ENCODE data around the gene PHPT1. TPM values are rescaled to one million over a fixed set of nuclear protein-coding genes. Genes with fewer than 3 reads are reported as not detected.

Gene PHPT1
- 116 and 117 TPM in 2 replicates for total RNA-seq

DNA sequence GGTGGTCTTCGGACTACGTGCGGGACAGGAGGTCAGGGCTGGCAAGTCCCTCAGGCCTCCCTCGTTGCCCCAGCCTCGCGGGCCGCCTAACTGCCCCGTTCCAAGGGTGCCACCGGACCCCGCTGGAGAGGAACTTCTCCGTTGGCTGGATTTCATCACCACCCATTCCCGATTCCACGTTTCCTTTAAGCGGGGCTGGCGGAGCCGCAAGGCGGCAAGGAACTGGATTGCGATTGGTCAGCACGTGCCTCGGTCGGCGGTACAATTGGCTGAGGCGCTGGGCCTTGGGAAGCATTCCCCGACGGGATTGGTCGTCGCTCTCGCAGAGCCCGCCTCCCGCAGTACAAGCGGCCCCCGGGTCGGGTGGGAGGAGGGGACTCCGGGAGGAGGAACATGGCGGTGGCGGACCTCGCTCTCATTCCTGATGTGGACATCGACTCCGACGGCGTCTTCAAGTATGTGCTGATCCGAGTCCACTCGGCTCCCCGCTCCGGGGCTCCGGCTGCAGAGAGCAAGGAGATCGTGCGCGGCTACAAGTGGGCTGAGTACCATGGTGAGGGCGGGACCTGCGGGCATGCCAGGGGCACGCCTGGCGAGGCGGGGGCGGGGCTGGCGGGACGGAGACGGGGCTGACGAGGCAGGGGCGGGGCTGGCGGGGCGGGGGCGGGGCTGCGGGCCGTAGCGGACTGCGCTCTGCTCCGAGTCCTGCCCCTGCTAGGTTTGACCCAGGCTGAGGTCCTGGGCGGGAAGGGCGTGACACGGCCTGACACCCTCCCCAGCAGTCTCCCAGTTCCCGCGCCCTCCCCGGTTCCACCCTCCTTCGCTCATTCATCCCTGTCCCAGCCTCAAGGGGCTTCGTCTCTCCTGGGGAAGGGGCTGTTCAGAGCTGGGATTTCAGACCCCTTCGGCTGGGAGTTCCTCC lies at the start of gene PHPT1:
Gene PHPT1 (plus strand): TSS at position 372 of the 922 bp plus-strand sequence. CDS start 22 bp downstream, at position 394.

DNA sequence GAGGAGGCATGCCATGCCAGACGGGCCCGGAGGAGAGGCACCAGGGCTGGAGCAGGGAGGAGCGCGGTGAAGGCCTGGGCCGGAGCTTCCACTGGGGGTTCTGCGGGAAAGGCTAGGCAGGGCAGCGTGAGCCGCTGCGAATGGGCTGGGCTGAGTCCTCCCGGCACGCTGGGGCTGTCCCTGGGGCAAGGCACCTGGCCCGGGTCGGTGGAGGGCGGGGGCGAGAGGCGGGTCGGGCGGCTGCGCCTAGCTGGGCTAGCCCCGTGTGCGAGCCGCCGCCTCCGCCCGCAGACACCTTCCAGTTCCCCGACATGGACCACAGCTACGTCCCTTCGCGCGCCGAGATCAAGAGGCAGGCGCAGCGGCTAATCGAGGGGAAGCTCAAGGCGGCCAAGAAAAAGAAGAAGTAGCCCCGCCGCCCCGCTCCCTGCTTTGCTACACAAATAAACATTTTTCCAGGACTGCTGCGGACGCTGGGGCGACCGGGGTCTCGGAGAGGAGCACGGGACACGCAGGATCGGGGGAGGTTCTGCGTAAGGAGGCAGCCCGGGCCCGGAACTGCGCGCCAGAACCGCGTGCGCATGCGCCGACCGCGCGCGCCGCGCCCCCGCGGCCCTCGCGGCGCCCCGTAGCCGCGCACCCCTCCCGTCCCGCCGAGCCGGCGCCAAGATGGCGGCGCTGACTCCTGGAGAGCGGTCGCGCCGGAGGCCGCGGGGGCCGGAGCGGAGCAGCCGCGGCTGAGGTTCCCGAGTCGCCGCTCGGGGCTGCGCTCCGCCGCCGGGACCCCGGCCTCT lies 41.7 kb upstream of the PHPT1 start, which contains the start of gene RABL6:
Gene RABL6 (plus strand): TSS at position 668 of the 794 bp plus-strand sequence. CDS start 249 bp downstream, outside the sequence.

DNA sequence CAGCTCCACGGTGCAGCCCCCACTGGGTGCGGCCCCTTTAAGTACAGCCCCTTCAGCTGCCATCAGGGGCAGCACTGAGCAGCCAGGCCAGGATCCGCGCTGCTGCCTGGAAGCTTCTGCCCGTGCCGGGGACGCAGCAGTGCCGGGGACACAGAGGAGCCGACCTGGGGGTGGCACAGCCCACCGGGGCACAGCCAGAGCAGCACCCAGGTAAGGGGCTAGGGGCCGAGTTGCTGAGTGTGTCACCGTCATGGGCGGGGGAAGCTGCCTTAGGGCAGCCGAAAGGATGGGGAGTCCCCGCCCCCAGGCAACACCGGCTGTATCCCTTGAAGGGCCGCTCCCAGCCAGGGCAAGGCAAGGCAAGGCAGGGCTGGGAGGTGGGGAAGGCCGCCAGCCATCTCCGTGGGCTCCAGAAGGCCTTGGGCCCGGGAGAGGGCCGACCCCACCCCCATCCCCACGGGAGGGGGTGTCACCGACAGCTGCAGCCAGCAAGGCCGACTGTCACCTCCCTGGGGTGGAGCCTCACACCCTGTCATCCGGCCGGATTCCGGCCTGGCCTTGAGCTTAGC lies 6.7 kb upstream of the PHPT1 start, which contains the start of gene AJM1:
Gene AJM1 (plus strand): TSS at position 99 of the 569 bp plus-strand sequence. CDS start 1,937 bp downstream, outside the sequence.

DNA sequence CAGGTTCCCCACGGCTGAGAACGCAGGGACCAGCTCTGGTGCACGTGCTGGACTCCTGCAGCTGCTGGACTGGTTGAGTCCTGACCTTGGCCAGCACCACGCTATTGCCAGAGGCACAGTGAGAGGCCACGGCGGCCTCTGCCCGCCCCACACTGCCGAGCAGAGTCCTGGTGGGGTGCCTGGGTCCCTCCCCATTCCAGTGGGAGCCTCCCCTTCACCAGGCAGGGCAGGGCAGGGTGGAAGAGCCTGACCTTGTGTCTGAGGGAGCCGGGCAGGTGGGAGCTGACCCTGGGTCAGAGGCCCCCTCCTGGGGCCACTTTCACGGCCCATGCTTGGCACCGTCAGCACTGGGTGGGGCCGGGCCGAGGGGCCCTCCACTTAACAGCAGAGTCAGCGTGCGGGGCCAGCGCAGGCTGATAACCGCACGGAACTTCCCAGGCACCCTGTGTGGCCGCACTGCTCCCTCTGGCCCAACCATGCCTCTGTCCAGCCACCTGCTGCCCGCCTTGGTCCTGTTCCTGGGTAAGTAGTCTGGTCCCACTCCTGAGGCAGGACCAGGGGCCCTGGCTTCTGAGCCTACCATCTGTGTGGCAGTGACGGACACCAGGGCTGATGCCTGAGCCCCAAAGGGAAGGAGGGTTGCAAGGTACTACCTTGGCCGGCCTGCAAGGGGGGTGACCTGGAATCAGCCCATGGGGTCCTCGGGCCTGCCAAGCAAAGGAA lies 2.9 kb downstream of the PHPT1 start, which contains the start of gene MAMDC4:
Gene MAMDC4 (plus strand): TSS at position 406 of the 723 bp plus-strand sequence. CDS start 71 bp downstream, at position 477.

DNA sequence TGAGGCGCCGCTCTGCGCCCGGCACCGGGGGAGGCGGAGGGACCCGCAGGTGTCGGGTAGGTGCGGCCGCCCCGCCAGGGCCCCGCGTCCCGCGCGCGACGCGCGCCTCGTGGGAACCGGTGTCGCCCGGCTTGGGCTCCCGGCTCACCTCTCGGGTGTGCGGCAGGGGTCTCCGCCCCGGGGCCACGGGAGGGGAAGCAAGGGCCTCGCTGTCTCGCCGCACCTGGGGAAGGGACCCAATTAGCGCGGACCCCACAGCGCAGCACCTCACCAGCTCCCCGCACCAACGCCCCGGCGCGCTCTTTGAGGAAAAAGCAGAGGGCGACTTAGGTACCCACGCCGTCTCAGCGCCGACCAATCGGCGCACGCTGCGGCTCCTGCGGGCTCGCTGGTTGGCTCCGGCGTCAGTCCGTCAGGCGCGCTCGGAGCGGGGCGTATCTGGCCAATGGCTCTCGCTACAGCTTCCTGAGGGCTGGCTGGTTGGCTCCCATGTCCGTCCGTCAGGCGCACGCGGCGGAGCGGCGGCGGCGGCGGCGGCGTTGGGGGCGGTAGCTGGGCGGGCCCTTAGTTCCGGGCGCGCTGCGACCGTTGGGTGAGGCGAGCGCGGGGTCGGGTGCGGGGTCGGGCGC lies 36.9 kb downstream of the PHPT1 start, which contains the start of gene TRAF2:
Gene TRAF2 (plus strand): TSS at position 567 of the 629 bp plus-strand sequence. CDS start 12,225 bp downstream, outside the sequence.

Other genes starting within 250 kb of the PHPT1 start
- 18.7 and 19.3 TPM in 2 replicates for gene EGFL7, start 186.5 kb upstream of the PHPT1 start, total RNA-seq
- 64.7 and 73.2 TPM in 2 replicates for gene AGPAT2, start 162.0 kb upstream of the PHPT1 start, total RNA-seq
- 0.86 TPM in 1 of 2 replicates, not detected in the other for gene DIPK1B, start 136.8 kb upstream of the PHPT1 start, total RNA-seq
- gene LCN10, start 106.5 kb upstream of the PHPT1 start, total RNA-seq, result not detected in 2 replicates
- not detected in 2 replicates for gene LCN6, start 100.9 kb upstream of the PHPT1 start, total RNA-seq
- not detected in 2 replicates for gene LCN8, start 91.2 kb upstream of the PHPT1 start, total RNA-seq
- not detected in 2 replicates for gene LCN15, start 84.9 kb upstream of the PHPT1 start, total RNA-seq
- 84.2 and 107 TPM in 2 replicates for gene TMEM141, start 58.1 kb upstream of the PHPT1 start, total RNA-seq
- gene CCDC183, start 53.1 kb upstream of the PHPT1 start, total RNA-seq, result under 0.01 TPM in 1 of 2 replicates, not detected in the other
- gene RABL6, start 41.5 kb upstream of the PHPT1 start, total RNA-seq, result 93.4 and 94.1 TPM in 2 replicates
- 1.4 TPM in 1 of 2 replicates, not detected in the other for gene AJM1, start 6.9 kb upstream of the PHPT1 start, total RNA-seq
- gene MAMDC4, start 2.9 kb downstream of the PHPT1 start, total RNA-seq, result 0.71 and 1.4 TPM in 2 replicates
- 389 and 408 TPM in 2 replicates for gene EDF1, start 16.9 kb downstream of the PHPT1 start, total RNA-seq
- 10.3 and 13.5 TPM in 2 replicates for gene TRAF2, start 37.1 kb downstream of the PHPT1 start, total RNA-seq
- 150 and 202 TPM in 2 replicates for gene FBXW5, start 95.3 kb downstream of the PHPT1 start, total RNA-seq
- not detected in 2 replicates for gene C8G, start 95.8 kb downstream of the PHPT1 start, total RNA-seq
- gene LCN12, start 102.9 kb downstream of the PHPT1 start, total RNA-seq, result not detected in 2 replicates
- 16.1 and 28.3 TPM in 2 replicates for gene PTGDS, start 128.1 kb downstream of the PHPT1 start, total RNA-seq
- gene LCNL1, start 133.6 kb downstream of the PHPT1 start, total RNA-seq, result 0.29 and 0.35 TPM in 2 replicates
- gene PAXX, start 143.0 kb downstream of the PHPT1 start, total RNA-seq, result 38.8 and 45.3 TPM in 2 replicates
- gene CLIC3, start 147.2 kb downstream of the PHPT1 start, total RNA-seq, result 21.6 and 29.6 TPM in 2 replicates
- gene ABCA2, start 178.8 kb downstream of the PHPT1 start, total RNA-seq, result 12.8 and 52.2 TPM in 2 replicates
- not detected in 2 replicates for gene FUT7, start 182.7 kb downstream of the PHPT1 start, total RNA-seq
- gene NPDC1, start 196.8 kb downstream of the PHPT1 start, total RNA-seq, result 24.2 and 27.3 TPM in 2 replicates
- 0.58 TPM in 1 of 2 replicates, not detected in the other for gene ENTPD2, start 204.7 kb downstream of the PHPT1 start, total RNA-seq
- 17.3 and 17.5 TPM in 2 replicates for gene SAPCD2, start 221.1 kb downstream of the PHPT1 start, total RNA-seq
- gene UAP1L1, start 228.1 kb downstream of the PHPT1 start, total RNA-seq, result 4.6 and 5.5 TPM in 2 replicates
- gene MAN1B1, start 237.6 kb downstream of the PHPT1 start, total RNA-seq, result 122 and 133 TPM in 2 replicates

Data from myometrial cell (primary cell).